ENCODE results near the gene EHHADH. TPM values are rescaled to one million over a fixed set of nuclear protein-coding genes. Genes with fewer than 3 reads are reported as not detected.
A peak's percentile ranks its signal among the peaks of the same experiment; 100 is the strongest.

Gene EHHADH
- total and polyA plus RNA-seq, 2 of the 13 experiments (the other 11 are each of a cell fraction or from before 2014, with no cell fraction given) = 14.5 to 38.9 TPM

DNA sequence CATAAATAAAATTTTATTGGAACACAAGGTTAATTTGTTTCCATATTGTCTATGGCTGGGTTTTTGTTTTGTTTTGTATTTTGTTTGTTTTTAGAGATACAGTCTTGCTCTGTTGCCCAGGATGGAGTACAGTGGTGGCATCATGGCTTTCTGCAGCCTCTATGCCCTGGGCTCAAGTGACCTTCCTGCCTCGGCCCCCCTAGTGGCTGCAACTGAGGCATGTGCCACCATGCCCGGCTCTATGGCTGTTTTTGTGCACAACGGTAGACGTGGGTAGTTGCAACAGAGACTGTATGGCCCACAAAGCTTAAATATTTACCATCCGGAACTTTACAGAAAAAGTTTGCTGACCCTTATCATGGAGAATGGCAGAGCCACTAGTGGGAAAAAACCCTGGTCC lies 54.2 kb downstream of the EHHADH start:
- no peak overlapping the region for H3K27ac ChIP-seq (ENCODE audit: extremely low read length, insufficient read depth, low read length)
- H3K36me3 ChIP-seq (replicated peaks in 1 of 2; ENCODE audit: control insufficient read depth in 1 of 2, insufficient read depth in 2 of 2, low read length in 2 of 2) = peaks cover 8 to 41% of the 10 kb centered on the region in 2 experiments
- H2AFZ ChIP-seq (ENCODE audit: low read length) = no peak overlapping the region
- ChIA-PET CTCF (ENCODE audit: low intra/inter-chr PET ratio, low total read pairs) (no interaction called here), POLR2A (no interaction called here)
- DNase-seq (ENCODE audit: low spot score) (no peak), ATAC-seq (peak; percentile 57; the same call in 2 of the 3 replicates), FAIRE-seq (no peak)
- no peaks in the 10 kb centered on the region for H4K20me1 ChIP-seq (ENCODE audit: insufficient read depth, low read length)
- no peak overlapping the region for H3K4me2 ChIP-seq (ENCODE audit: low read depth, low read length)
- no peaks in the 10 kb centered on the region for H3K79me2 ChIP-seq (ENCODE audit: insufficient read depth, low read length)
- 89% methylated on average over 5 of the region's 5 CpGs for WGBS (ENCODE audit: low lambda C conversion rate)
- no peaks in the 10 kb centered on the region for H3K9me3 ChIP-seq (ENCODE audit: low read length)
- TF ChIP-seq, protein P1, sequence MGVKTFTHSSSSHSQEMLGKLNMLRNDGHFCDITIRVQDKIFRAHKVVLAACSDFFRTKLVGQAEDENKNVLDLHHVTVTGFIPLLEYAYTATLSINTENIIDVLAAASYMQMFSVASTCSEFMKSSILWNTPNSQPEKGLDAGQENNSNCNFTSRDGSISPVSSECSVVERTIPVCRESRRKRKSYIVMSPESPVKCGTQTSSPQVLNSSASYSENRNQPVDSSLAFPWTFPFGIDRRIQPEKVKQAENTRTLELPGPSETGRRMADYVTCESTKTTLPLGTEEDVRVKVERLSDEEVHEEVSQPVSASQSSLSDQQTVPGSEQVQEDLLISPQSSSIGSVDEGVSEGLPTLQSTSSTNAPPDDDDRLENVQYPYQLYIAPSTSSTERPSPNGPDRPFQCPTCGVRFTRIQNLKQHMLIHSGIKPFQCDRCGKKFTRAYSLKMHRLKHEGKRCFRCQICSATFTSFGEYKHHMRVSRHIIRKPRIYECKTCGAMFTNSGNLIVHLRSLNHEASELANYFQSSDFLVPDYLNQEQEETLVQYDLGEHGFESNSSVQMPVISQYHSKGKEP (CRISPR knock-in tag; IDR thresholded peaks at IDR 0.05) = no peak
- TF ChIP-seq MYNN (CRISPR knock-in tag; IDR thresholded peaks at IDR 0.05; ENCODE audit: low read depth) (no peak), POLR2A (IDR thresholded peaks at IDR 0.05; ENCODE audit: insufficient read depth in 1 of 2, low read depth in 2 of 2, low read length in 2 of 2) (no peak), ZNF121 (CRISPR knock-in tag; IDR thresholded peaks at IDR 0.05) (no peak), TAF15 (IDR thresholded peaks at IDR 0.05; ENCODE audit: low read depth, low read length, poor library complexity, severe bottlenecking) (no peak)
- in situ Hi-C loops (cut with HindIII; ENCODE audit: extremely low pct_ligation_motif_present, low pct_unique_long_range_greater_than_20kb) (no loop called here), intact Hi-C loops (cut with micrococcal nuclease; ENCODE audit: unreplicated experiment) (no loop called here)
- BruUV-seq (replicated peaks) = TSS peak; percentile 16
- H3K27me3 ChIP-seq (ENCODE audit: control insufficient read depth in 1 of 2, insufficient read depth in 2 of 2, low read length in 2 of 2) = no peaks in the 10 kb centered on the region; a peak in 1 of 5 replicates
- no peak overlapping the region for H3K9ac ChIP-seq (ENCODE audit: insufficient read depth, low read depth, low read length)
- no peaks in the 10 kb centered on the region for H3K4me1 ChIP-seq (ENCODE audit: insufficient read depth, low read length)
- no peak overlapping the region for H3K4me3 ChIP-seq (replicated peaks in 1 of 3; ENCODE audit: insufficient read depth in 1 of 3, low read depth in 2 of 3, low read length in 3 of 3)

DNA sequence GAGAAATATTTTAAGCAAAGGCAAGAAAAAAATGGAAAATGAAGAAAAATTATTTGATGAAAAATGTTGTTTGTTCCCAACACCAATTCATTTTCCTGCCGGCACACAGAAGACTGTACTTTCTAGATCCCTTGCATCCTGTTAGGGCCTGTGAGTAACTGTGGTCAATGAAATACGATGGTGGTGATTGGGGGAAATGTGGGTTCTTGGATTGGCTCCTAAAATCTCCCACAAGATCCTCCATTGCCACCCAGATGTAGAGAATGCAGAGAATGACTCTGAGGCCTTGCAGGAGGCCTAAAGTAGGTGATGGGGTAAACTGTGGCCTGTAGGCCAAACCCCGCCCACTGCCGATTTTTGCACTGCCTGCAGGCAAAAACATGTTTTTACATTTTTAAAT lies 54.6 kb downstream of the EHHADH start:
- intact Hi-C loops (cut with micrococcal nuclease; ENCODE audit: unreplicated experiment) (no loop called here), in situ Hi-C loops (cut with HindIII; ENCODE audit: extremely low pct_ligation_motif_present, low pct_unique_long_range_greater_than_20kb) (no loop called here)
- Histone ChIP-seq H3K9me3 (ENCODE audit: low read length) (no peaks in the 10 kb centered on the region), H3K27ac (ENCODE audit: extremely low read length, insufficient read depth, low read length) (no peak overlapping the region), H2AFZ (ENCODE audit: low read length) (no peak overlapping the region), H3K4me2 (ENCODE audit: low read depth, low read length) (no peak overlapping the region), H3K36me3 (replicated peaks in 1 of 2; ENCODE audit: control insufficient read depth in 1 of 2, insufficient read depth in 2 of 2, low read length in 2 of 2) (peaks cover 5 to 37% of the 10 kb centered on the region in 2 experiments), H3K4me1 (ENCODE audit: insufficient read depth, low read length) (no peaks in the 10 kb centered on the region), H3K9ac (ENCODE audit: insufficient read depth, low read depth, low read length) (no peak overlapping the region), H3K79me2 (ENCODE audit: insufficient read depth, low read length) (no peaks in the 10 kb centered on the region), H3K27me3 (ENCODE audit: control insufficient read depth in 1 of 2, insufficient read depth in 2 of 2, low read length in 2 of 2) (no peaks in the 10 kb centered on the region; a peak in 1 of 5 replicates), H4K20me1 (ENCODE audit: insufficient read depth, low read length) (no peaks in the 10 kb centered on the region), H3K4me3 (replicated peaks in 1 of 3; ENCODE audit: insufficient read depth in 1 of 3, low read depth in 2 of 3, low read length in 3 of 3) (no peak overlapping the region)
- DNase-seq (ENCODE audit: low spot score) (no peak), FAIRE-seq (no peak), ATAC-seq (no peak)
- CTCF ChIA-PET (ENCODE audit: low intra/inter-chr PET ratio, low total read pairs) = no interaction called here
- no TSS peak for BruUV-seq (replicated peaks)
- POLR2A ChIA-PET = no interaction called here
- 99% methylated on average over 4 of the region's 4 CpGs for WGBS (ENCODE audit: low lambda C conversion rate)
- no peak for TF ChIP-seq HOXA9 (CRISPR knock-in tag; IDR thresholded peaks at IDR 0.05; ENCODE audit: borderline replicate concordance)
- TF ChIP-seq ZNF75D (CRISPR knock-in tag; IDR thresholded peaks at IDR 0.05; ENCODE audit: borderline replicate concordance) = no peak
- TF ChIP-seq ZNF30 (CRISPR knock-in tag; IDR thresholded peaks at IDR 0.05) = no peak
- TF ChIP-seq HNRNPL (IDR thresholded peaks at IDR 0.05; ENCODE audit: low read depth, low read length) = no peak
- TF ChIP-seq, protein P2, sequence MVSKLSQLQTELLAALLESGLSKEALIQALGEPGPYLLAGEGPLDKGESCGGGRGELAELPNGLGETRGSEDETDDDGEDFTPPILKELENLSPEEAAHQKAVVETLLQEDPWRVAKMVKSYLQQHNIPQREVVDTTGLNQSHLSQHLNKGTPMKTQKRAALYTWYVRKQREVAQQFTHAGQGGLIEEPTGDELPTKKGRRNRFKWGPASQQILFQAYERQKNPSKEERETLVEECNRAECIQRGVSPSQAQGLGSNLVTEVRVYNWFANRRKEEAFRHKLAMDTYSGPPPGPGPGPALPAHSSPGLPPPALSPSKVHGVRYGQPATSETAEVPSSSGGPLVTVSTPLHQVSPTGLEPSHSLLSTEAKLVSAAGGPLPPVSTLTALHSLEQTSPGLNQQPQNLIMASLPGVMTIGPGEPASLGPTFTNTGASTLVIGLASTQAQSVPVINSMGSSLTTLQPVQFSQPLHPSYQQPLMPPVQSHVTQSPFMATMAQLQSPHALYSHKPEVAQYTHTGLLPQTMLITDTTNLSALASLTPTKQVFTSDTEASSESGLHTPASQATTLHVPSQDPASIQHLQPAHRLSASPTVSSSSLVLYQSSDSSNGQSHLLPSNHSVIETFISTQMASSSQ (IDR thresholded peaks at IDR 0.05; ENCODE audit: low read depth) = no peak
- TF ChIP-seq, protein P2 (CRISPR knock-in tag; IDR thresholded peaks at IDR 0.05; ENCODE audit: borderline replicate concordance) = no peak
- TF ChIP-seq, protein P3, sequence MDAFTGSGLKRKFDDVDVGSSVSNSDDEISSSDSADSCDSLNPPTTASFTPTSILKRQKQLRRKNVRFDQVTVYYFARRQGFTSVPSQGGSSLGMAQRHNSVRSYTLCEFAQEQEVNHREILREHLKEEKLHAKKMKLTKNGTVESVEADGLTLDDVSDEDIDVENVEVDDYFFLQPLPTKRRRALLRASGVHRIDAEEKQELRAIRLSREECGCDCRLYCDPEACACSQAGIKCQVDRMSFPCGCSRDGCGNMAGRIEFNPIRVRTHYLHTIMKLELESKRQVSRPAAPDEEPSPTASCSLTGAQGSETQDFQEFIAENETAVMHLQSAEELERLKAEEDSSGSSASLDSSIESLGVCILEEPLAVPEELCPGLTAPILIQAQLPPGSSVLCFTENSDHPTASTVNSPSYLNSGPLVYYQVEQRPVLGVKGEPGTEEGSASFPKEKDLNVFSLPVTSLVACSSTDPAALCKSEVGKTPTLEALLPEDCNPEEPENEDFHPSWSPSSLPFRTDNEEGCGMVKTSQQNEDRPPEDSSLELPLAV (CRISPR knock-in tag; conservative IDR thresholded peaks at IDR 0.05; ENCODE audit: low read depth) = no peak
